OCI-M2 (cell line): ENCODE data around the gene SLX4IP.

ENCODE experiments used
- DNase-seq: peaks from one replicate; lab custom pipeline; 2025; ENCODE audit not compliant: unreplicated experiment; lab: John Stamatoyannopoulos, UW

Gene SLX4IP

GRCh38 chr20:10549511-10549910 is 114.4 kb downstream of the SLX4IP start:
- no peak for DNase-seq

DNA sequence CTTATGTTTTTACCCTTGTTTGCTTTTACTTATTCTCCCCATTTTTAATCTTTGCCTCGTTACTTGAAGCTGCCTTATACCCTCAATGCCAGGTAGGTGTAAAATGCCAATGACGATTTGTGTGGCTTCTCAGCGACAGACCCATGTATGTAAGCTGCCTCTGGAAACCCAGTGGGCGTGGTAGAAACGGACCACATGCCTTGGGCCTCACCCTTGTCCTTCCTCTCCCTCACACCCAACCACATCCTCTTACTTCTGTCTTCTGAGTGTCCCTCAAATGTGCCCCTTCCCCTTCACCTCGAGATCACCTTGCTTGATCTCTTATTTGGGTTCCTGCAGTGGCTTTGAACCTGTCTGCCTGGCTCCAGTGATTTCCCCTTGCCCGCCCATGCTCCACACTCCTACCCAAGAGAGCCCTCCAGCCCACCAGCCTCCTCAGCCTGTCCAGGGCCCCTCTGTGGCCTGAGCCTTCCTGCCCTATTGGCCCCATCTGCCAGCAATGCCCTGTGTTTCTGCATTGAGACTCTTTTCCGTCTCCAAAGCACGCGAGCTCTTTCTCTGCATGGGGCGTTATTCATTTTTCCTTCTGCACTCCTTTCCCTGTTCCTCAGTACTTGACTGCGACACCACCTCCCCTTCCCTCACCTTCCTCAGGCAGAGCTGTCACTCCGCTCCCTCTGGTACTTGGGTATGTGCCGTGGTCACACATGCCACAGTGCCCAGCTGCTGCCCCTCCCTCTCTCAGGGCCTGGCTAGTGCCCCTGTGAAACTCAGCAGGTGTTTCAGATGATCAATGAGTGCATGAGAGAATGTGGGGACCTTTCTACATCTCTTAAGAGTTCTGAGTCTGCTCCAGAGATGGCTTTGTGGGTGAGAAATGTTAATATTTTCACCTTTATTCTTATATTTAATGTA is 115.4 kb downstream of the SLX4IP start:
- no peak for DNase-seq

DNA sequence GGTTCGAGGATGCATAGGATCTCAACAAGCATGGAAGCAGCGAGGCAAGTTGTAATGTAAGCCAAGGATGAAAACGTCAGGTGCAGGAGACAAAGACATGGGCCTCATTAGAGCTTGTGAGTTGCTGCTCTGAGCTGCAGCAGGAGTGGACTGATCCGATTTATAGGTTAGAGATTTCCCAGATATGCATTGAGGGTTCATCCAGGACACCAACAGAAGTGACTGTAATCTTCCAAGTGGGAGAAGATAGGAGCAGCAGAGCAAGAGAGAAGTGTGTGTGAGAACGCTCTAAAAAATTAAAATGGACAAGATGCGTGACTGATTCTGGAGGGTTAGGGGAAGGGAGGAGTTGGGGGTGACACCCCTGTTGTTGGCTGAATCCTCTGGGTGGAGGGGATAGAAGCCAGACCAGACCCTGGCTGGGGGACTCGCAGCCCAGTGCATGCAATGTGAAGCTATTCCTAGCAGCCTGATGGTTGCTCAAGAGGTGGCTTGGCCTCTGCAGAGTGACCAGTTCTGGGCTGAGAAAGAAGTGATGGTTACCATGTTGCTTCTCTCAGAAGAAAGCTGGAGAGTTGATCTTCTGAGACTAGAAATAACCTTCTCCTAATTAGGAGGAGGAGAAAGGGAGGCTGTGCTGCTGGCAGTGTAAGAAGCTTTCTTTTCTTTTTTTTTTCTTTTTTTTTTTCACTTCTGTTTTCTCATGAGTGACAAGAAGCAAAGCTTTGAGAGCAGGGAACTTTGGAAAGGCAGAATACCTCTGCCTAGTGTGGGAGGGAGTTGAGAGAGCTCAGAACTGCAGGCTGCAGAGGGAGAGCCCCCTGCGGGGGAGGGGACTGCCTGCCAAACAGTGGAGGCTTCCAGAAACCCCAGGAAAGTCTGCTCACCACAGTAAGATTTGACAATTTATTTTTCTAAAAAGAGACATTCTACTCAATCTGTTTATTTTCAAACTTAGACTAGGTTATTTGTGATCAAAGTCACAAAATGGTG is 116.9 kb downstream of the SLX4IP start:
- no peak for DNase-seq

DNA sequence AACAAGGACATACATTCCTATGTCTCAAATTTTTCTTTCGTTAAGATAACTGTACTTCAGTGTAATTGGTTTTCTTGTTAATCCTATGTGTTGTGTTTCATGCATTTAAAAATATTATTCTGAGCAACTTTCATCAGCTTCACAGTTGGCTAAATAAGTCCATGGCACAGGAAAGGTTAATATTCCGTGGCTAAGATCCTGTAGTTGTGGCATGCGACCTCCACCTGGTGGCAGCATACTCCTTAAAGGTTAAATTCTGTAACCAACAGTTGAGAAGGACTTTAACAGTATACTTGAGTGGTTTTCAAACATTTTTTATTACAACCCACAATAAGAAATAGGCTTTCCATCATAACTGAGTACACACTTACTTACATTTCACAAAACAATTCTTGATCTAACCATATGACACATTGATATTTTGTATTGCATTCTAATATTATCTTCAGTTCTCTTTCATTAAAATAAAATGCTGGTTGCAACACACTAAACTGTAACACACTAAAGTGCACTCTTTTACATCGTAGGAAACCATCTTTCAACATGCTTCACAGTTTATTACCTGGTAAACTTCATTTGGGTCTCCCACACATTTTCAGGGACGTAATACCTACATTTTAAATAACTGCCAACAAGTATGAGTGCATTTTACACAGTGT is 118.3 kb downstream of the SLX4IP start:
- no peak for DNase-seq

GRCh38 chr20:10554285-10554684 is 119.2 kb downstream of the SLX4IP start:
- no peak for DNase-seq

- no peak for DNase-seq
Observed at GRCh38 chr20:10555393-10555792, 120.3 kb downstream of the SLX4IP start.

DNA sequence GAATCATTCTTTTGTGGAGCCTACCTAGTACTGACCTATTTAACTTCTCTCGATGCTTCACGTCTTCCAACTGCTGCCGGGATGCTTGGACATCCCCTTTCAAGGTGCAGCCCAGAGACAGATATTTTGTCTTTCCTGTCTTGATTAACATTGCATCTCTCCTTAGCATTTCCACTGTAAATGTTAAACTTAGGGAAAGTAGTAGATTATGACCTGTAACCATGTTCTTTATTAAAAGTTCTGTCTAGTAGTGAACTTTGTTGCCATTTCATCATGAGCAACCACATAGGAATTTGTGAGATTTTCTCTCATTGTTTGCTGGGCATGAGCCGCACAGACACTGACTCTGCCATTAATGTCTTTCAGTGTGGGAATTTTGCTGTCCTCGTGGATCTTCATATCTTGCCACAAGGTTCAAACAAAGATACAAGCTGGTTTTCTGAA is 120.8 kb downstream of the SLX4IP start:
- no peak for DNase-seq

DNA sequence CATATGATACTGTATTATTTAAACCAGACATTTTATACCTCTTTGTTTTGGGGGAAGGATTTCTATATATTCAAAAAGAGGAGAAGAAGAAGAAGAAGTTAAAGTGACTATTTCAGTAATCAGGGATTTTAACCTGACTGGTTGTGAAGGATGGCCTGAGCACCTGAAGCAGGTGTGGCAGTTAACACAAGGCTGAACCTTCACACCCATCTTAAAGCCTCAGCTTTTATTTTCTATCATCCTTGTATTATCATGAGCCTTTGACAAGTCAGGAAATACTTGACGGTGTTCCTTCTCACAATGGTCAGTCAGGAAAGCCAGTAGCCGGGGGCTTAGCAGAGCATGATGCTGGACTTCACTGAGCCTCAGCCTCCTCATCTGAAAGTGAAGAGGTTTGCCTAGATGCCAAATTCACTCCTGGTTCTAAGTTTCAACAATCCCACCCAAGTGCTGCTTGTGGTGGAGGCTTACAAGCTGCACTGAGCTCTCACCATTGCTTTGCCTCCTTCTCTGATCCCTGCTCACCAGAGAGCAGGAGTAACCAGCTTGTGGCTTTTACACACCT is 121.5 kb downstream of the SLX4IP start:
- no peak for DNase-seq

GRCh38 chr20:10557685-10558084 is 122.6 kb downstream of the SLX4IP start:
- DNase-seq, result no peak

- DNase-seq, result no peak
Observed at GRCh38 chr20:10558635-10559187, 123.6 kb downstream of the SLX4IP start.

DNA sequence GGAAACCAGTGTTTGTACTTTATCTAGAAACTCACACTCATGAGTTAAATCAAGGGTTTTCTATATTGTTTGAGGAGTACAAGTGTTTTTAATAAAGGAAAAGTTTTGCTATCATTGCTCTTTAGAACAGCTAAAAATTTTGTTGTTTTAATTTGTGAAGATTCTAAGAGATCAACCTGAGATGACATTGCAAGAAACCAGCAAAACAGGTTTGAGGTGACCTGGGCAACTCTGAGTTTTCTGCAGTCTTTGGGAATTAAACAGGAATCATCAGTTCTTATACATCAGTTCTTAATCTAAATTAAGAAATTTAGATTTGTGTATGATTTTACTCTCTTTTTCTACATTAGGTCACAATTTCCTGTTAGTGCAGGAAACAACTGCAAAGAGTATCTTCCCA is 124.2 kb downstream of the SLX4IP start:
- no peak for DNase-seq

GRCh38 chr20:10560686-10561085 is 125.6 kb downstream of the SLX4IP start:
- DNase-seq, result no peak

DNA sequence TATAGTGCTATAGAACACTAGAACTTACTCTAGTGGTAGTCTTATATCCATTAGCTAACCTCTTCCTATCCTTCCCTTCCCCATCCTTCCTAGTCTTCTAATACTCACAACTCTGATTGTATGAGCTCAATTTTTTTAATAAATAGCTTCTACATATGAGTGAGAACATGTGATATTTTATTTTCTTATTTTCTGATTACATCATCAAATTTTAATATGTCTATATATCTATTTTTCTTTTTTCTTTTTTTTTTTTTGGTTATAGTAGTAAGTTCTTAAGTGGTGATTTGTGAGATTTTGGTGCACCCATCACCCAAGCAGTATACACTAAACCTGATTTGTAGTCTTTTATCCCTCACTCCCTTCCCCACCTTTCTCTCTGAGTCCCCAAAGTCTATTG is 126.2 kb downstream of the SLX4IP start:
- no peak for DNase-seq

GRCh38 chr20:10562899-10563298 is 127.8 kb downstream of the SLX4IP start:
- no peak for DNase-seq

- DNase-seq, result no peak
Observed at GRCh38 chr20:10563935-10564492, 128.9 kb downstream of the SLX4IP start.

GRCh38 chr20:10565191-10565921 is 130.3 kb downstream of the SLX4IP start:
- DNase-seq, result no peak

- no peak for DNase-seq
Observed at GRCh38 chr20:10565922-10566897, 131.1 kb downstream of the SLX4IP start.

DNA sequence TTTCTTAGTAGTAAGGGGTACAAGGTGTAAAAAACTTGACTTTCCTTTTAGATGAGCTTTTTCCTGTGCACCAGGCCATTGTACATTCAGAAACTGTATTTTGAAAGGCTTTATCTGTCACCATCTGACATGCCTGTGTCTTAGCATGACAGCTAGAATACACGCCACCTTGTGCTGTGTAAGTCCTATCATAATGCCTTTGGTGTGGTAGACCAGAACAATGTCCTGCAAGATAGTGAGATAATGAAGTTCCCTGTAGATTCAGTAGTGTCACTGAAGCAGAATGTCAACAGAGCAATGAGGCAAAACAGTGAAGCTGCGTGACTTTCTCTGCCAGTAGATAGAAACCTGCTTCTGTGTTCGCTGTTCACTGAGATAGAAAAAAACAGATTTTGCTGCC is 132.9 kb downstream of the SLX4IP start:
- no peak for DNase-seq
